Stimulated activated naive B cell treated with anti-CD40 and anti-IgM and Interleukin-4, amounts not matched to agents 10 μg/mL and 1 μg/mL and 100 μg/mL, for 72 hours (primary cell): ENCODE results near the gene SPIN3.
"Not testable (repeated sequence)": the region's sequence is repeated elsewhere in the genome, so short reads cannot be mapped to it uniquely, and the experiment has no call there.

Source experiments
- ATAC-seq, 2 donors: fragments of 150-1000 bp; cut with Tn5 transposase; replicated peaks; 2 replicates each; pipeline ENCODE4 v1.10.0; 2021; ENCODE audit warnings: moderate library complexity in 1 of 2
- DNase-seq: peaks from one replicate; pipeline ENCODE4 v3.0.0; 2021
- H3K27ac Mint-ChIP-seq: one replicate; pipeline ENCODE4 v1.8.0; 2022; ENCODE audit warnings: mild to moderate bottlenecking, mixed read lengths
- H3K27me3 Mint-ChIP-seq, 2 donors: one replicate each; pipeline ENCODE4 v1.8.0; 2022; ENCODE audit warnings: mixed read lengths in 2 of 2
- H3K36me3 Mint-ChIP-seq, 2 donors: one replicate each; pipeline ENCODE4 v1.8.0; 2022; ENCODE audit warnings: mixed read lengths in 2 of 2, mild to moderate bottlenecking in 1 of 2
- H3K4me1 Mint-ChIP-seq, 2 donors: one replicate each; pipeline ENCODE4 v1.8.0; 2022; ENCODE audit warnings: mixed read lengths in 2 of 2, mild to moderate bottlenecking in 1 of 2
- H3K4me3 Mint-ChIP-seq, 2 donors: one replicate each; pipeline ENCODE4 v1.8.0; 2022; ENCODE audit warnings: mild to moderate bottlenecking in 2 of 2, mixed read lengths in 2 of 2, moderate library complexity in 1 of 2
- H3K9me3 Mint-ChIP-seq, 2 donors: one replicate each; pipeline ENCODE4 v1.8.0; 2022; ENCODE audit warnings: mixed read lengths in 2 of 2, mild to moderate bottlenecking in 1 of 2

SPIN3 gene

GRCh38 chrX:56945226-56945625, 50.1 kb downstream of the SPIN3 start:
- not testable (repeated sequence) for H3K27me3 Mint-ChIP-seq, H3K36me3 Mint-ChIP-seq, ATAC-seq, H3K27ac Mint-ChIP-seq, H3K4me1 Mint-ChIP-seq, H3K4me3 Mint-ChIP-seq, H3K9me3 Mint-ChIP-seq, DNase-seq

GRCh38 chrX:56943264-56943663, 52.1 kb downstream of the SPIN3 start:
- ATAC-seq (no peak), DNase-seq (no peak)
- H3K9me3 Mint-ChIP-seq = peaks cover 0 to 1% of the 10 kb centered on the region in 2 donors
- no peak overlapping the region for H3K27ac Mint-ChIP-seq
- H3K4me1 Mint-ChIP-seq = no peaks in the 10 kb centered on the region
- peaks cover 0 to 2% of the 10 kb centered on the region in 2 donors for H3K36me3 Mint-ChIP-seq
- H3K27me3 Mint-ChIP-seq = peaks cover 0 to 12% of the 10 kb centered on the region in 2 donors
- H3K4me3 Mint-ChIP-seq = no peak overlapping the region
